ENCODE data around the gene AP2S1. TPM values are rescaled to one million over a fixed set of nuclear protein-coding genes. Genes with fewer than 3 reads are reported as not detected.
"Not testable (repeated sequence)": the region's sequence is repeated elsewhere in the genome, so short reads cannot be mapped to it uniquely, and the experiment has no call there.

Gene AP2S1
- total RNA-seq, 6 experiments from 2014 or later: 67.2 to 82.6 (median 73.6) TPM

DNA sequence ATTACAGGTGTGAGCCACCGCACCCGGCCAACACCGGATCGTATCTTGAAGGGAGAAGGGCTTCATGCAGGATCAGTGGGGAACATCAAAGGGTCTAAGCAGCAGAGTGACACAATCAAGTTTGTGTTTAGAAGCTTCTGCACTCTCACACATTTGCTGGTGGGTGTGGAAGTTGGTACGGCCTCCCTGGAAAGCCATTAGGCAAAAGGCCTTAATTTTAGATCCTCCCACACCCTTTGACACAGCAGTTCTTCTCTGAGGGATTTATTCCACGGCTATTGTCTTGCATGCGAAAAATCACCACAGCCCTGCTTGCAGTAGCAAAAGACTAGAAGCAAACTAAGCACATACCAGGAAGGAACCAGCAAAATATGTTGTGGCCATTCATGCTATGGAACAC is 44.0 kb downstream of the AP2S1 start:
- no peak for TF ChIP-seq POLR2A (IDR thresholded peaks at IDR 0.05)
- TF ChIP-seq, protein P1, sequence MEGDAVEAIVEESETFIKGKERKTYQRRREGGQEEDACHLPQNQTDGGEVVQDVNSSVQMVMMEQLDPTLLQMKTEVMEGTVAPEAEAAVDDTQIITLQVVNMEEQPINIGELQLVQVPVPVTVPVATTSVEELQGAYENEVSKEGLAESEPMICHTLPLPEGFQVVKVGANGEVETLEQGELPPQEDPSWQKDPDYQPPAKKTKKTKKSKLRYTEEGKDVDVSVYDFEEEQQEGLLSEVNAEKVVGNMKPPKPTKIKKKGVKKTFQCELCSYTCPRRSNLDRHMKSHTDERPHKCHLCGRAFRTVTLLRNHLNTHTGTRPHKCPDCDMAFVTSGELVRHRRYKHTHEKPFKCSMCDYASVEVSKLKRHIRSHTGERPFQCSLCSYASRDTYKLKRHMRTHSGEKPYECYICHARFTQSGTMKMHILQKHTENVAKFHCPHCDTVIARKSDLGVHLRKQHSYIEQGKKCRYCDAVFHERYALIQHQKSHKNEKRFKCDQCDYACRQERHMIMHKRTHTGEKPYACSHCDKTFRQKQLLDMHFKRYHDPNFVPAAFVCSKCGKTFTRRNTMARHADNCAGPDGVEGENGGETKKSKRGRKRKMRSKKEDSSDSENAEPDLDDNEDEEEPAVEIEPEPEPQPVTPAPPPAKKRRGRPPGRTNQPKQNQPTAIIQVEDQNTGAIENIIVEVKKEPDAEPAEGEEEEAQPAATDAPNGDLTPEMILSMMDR (IDR thresholded peaks at IDR 0.05): no peak
- intact Hi-C loops (cut with DNase I): no loop called here
- no peaks in the 10 kb centered on the region for H3K9me3 ChIP-seq
- H3K27me3 ChIP-seq: no peaks in the 10 kb centered on the region
- H3K4me3 ChIP-seq: no peak overlapping the region
- H3K4me1 ChIP-seq: no peaks in the 10 kb centered on the region
- no peaks in the 10 kb centered on the region for H3K36me3 ChIP-seq
- no peak for DNase-seq
- no peak overlapping the region for H3K27ac ChIP-seq
- 73% methylated on average over 3 of the region's 7 CpGs for WGBS (ENCODE audit: insufficient coverage, low coverage, low lambda C conversion rate, missing lambda C conversion rate)
- ATAC-seq: no peak

DNA sequence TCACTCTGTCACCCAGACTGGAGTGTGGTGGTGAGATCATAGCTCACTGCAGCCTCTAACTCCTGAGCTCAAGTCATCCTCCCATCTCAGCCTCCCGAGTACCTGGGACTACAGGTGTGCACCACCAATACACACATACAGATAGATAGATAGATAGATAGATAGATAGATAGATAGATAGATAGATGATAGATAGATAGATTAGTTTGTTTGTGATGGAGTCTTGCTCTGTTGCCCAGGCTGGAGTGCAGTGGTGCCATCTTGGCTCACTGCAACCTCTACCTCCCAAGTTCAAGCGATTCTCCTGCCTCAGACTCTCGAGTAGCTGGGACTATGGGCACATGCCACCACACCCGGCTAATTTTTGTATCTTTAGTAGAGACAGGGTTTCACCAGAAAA is 46.2 kb downstream of the AP2S1 start:
- H3K36me3 ChIP-seq; H3K27me3 ChIP-seq; DNase-seq; intact Hi-C loops (cut with DNase I); H3K4me1 ChIP-seq; H3K27ac ChIP-seq; ATAC-seq; H3K9me3 ChIP-seq; H3K4me3 ChIP-seq: not testable (repeated sequence)
- 89% methylated on average over 4 of the region's 4 CpGs for WGBS (ENCODE audit: insufficient coverage, low coverage, low lambda C conversion rate, missing lambda C conversion rate)

DNA sequence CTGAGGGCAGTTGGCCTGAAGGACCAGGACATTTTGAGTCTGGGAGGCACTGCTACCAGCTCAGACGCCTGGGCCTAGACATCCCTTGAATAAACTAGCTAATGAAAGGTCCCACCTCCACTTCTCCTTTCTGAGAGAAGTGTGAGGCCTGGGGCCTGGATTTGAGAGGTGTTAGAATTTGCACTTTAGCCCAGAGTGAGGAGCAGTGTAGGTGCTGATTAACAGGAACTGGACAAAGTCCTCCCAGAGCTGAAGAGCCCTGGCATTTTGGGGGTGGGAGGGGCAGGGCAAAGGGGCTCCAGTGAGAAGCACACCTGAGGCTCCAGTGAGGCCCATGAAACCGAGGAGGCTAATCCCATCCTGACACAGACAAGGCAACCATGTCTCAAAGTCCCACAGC is 47.1 kb downstream of the AP2S1 start:
- Histone ChIP-seq H3K27me3 (no peaks in the 10 kb centered on the region), H3K4me1 (no peaks in the 10 kb centered on the region), H3K36me3 (no peaks in the 10 kb centered on the region), H3K9me3 (no peaks in the 10 kb centered on the region), H3K4me3 (no peak overlapping the region), H3K27ac (peak overlapping the region in 1 of 3 donors; percentile 40)
- no peak for TF ChIP-seq POLR2A (IDR thresholded peaks at IDR 0.05)
- TF ChIP-seq, protein P1 (IDR thresholded peaks at IDR 0.05): no peak
- ATAC-seq: peak; percentile 33 to 72 (median 58)
- intact Hi-C loops (cut with DNase I): no loop called here
- WGBS (ENCODE audit: insufficient coverage, low coverage, low lambda C conversion rate, missing lambda C conversion rate): no CpG with 5 or more reads among the region's 2 CpGs
- DNase-seq: no peak

DNA sequence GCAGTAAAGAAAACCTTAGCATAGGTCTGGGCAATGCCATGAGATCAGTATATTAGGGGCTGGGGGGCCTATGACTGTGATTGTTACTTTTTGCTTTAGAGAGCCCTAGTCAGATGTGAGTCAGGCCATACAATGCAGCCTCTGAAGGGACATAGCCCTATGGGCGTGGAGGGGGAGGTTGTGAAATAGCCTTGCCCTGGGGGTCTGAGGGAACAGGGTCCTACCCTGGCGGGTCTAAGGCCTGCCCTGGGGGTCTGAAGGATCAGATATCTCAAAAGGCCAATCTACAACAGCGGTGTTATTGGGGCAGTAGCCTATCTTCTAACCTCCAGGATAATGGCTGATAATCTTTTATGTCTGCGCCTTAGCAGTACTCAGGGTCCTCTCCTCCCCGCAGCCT is 48.5 kb downstream of the AP2S1 start:
- WGBS (ENCODE audit: insufficient coverage, low coverage, low lambda C conversion rate, missing lambda C conversion rate): 92% methylated on average over 2 of the region's 5 CpGs
- no peak for TF ChIP-seq POLR2A (IDR thresholded peaks at IDR 0.05)
- Histone ChIP-seq H3K27me3 (no peaks in the 10 kb centered on the region), H3K4me1 (no peaks in the 10 kb centered on the region), H3K36me3 (no peaks in the 10 kb centered on the region), H3K9me3 (no peaks in the 10 kb centered on the region), H3K27ac (no peak overlapping the region), H3K4me3 (no peak overlapping the region)
- intact Hi-C loops (cut with DNase I): no loop called here
- DNase-seq (no peak), ATAC-seq (no peak)

DNA sequence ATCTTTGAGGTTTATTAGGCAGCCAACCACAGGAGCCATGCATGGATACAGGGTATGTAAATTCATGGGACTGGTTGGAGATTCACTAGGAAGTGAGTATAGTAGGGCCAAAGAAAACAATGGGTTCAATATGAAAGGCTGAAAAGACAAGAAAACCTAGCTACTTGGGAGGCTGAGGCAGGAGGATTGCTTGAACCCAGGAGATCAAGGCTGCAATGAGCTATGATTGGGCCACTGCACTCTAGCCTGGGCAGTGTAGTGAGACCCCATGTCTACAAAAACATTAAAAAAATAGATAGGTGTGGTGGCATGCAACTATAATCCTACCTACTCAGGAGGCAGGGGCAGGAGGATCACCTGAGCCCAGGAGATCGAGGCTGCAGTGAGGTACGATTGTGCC is 51.9 kb downstream of the AP2S1 start:
- intact Hi-C loops (cut with DNase I): no loop called here
- Histone ChIP-seq H3K4me1 (no peaks in the 10 kb centered on the region), H3K27ac (no peak overlapping the region), H3K4me3 (no peak overlapping the region), H3K36me3 (no peaks in the 10 kb centered on the region), H3K27me3 (no peaks in the 10 kb centered on the region), H3K9me3 (no peaks in the 10 kb centered on the region)
- DNase-seq (no peak), ATAC-seq (no peak)
- WGBS (ENCODE audit: insufficient coverage, low coverage, low lambda C conversion rate, missing lambda C conversion rate): 93% methylated on average over 2 of the region's 2 CpGs
- no peak for TF ChIP-seq POLR2A (IDR thresholded peaks at IDR 0.05)

DNA sequence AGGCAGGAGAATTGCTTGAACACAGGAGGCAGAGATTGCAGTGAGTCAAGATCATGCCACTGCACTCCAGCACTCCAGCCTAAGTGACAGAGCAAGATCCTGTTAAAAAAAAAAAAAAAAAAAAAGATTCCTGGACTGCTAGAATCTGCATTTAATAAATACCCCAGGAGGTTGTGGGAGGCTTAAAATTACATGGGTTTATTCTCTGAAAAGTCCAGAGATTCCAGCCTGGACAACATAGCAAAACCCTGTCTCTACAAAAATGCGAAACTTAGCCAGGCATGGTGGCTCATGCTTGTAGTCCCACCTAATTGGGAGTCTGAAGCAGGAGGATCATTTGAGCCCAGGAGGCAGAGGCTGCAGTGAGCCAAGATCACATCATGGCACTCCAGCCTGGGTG is 52.8 kb downstream of the AP2S1 start:
- Histone ChIP-seq H3K4me3 (no peak overlapping the region), H3K27me3 (no peaks in the 10 kb centered on the region), H3K9me3 (no peaks in the 10 kb centered on the region), H3K36me3 (no peaks in the 10 kb centered on the region), H3K4me1 (no peaks in the 10 kb centered on the region), H3K27ac (no peak overlapping the region)
- intact Hi-C loops (cut with DNase I): no loop called here
- ATAC-seq (no peak), DNase-seq (no peak)
- WGBS (ENCODE audit: insufficient coverage, low coverage, low lambda C conversion rate, missing lambda C conversion rate): 100% methylated on average over 1 of the region's 1 CpG
- no peak for TF ChIP-seq POLR2A (IDR thresholded peaks at IDR 0.05)
- TF ChIP-seq, protein P1 (IDR thresholded peaks at IDR 0.05): no peak

Data from right lobe of liver (tissue), 6 donors.